Gastrocnemius medialis (tissue), 4 donors: Measurements from ENCODE around the gene ATG4D. TPM values are rescaled to one million over a fixed set of nuclear protein-coding genes. Genes with fewer than 3 reads are reported as not detected.

Experiments
- ATAC-seq, 2 donors: fragments of 150-250 bp; one replicate each; pipeline ENCODE4 v1.9.1; 2016
- DNase-seq, 2 donors: peaks; one replicate each; pipeline ENCODE4 v3.0.0-alpha.2; 2019
- H3K27ac ChIP-seq, 4 donors: fragments of 200-600 bp; sonication (generic); 1 replicate in 1 of 4; 2 replicates in 3 of 4; pipeline ENCODE4 v1.5.1; 2016 to 2018; ENCODE audit warnings: mild to moderate bottlenecking in 2 of 4, moderate library complexity in 1 of 4
- H3K27me3 ChIP-seq, 3 donors: fragments of 200-600 bp; sonication (generic) in 2 of 3; 1 replicate in 1 of 3; 2 replicates in 2 of 3; pipeline versions ENCODE4 v1.5.1 to v1.6.0; 2016 to 2019; ENCODE audit warnings: mild to moderate bottlenecking in 1 of 3, moderate library complexity in 1 of 3
- H3K36me3 ChIP-seq, 2 donors: fragments of 200-600 bp; sonication (generic) in 1 of 2; one replicate each; pipeline ENCODE4 v1.5.1; 2017 to 2018
- H3K4me1 ChIP-seq, 2 donors: fragments of 200-600 bp; sonication (generic) in 1 of 2; one replicate each; pipeline ENCODE4 v1.5.1; 2016 to 2017; ENCODE audit warnings: mild to moderate bottlenecking in 2 of 2
- H3K4me3 ChIP-seq, 4 donors: fragments of 200-600 bp; sonication (generic) in 3 of 4; 1 replicate in 1 of 4; 2 replicates in 3 of 4; pipeline ENCODE4 v1.5.1; 2016 to 2019; ENCODE audit warnings: mild to moderate bottlenecking in 2 of 4
- H3K9me3 ChIP-seq, 3 donors: fragments of 200-600 bp; sonication (generic) in 2 of 3; 1 replicate in 1 of 3; 2 replicates in 2 of 3; pipeline ENCODE4 v1.5.1; 2016 to 2019
- POLR2A ChIP-seq, 2 donors: fragments of 450-650 bp; IDR thresholded peaks; one replicate each; pipeline ENCODE4 v1.6.1; 2017; ENCODE audit warnings: antibody characterized with exemption in 2 of 2, mild to moderate bottlenecking in 2 of 2, moderate library complexity in 2 of 2
- in situ Hi-C, 4 donors: fragments of 200-750 bp; cut with MboI; loops; one replicate each; pipeline versions ENCODE4 v1.15.0 to v1.8.0; 2017; ENCODE audit warnings: low sequenced_read_pairs in 4 of 4
- intact Hi-C: fragments of 100-400 bp; cut with DNase I; formaldehyde crosslinking; loops from one replicate; pipeline ENCODE4 v1.15.1; 2023; ENCODE audit warnings: low total_unique reads
- total RNA-seq, 4 donors: library from RNA; depleted of rRNA; stranded (reverse); fragments of >200 nt; gene quantifications; one replicate each; pipeline versions ENCODE4 v1.1.0 to v1.2.3, GENCODE V29; 2016
- TF ChIP-seq, protein P1 (sequence below), 5 experiments: fragments of 450-650 bp in 3 of 5; fragments of 200-600 bp in 2 of 5; sonication (generic) in 2 of 5; IDR thresholded peaks in 4 of 5; conservative IDR thresholded peaks in 1 of 5; 1 replicate in 4 of 5; 2 replicates in 1 of 5; pipeline ENCODE4 v1.5.1; 2016 to 2019; ENCODE audit warnings: antibody characterized with exemption in 5 of 5, mild to moderate bottlenecking in 3 of 5, moderate library complexity in 3 of 5

Gene ATG4D
- total RNA-seq, 4 donors from 2014 or later: 67.6 to 127 (median 96.0) TPM

DNA sequence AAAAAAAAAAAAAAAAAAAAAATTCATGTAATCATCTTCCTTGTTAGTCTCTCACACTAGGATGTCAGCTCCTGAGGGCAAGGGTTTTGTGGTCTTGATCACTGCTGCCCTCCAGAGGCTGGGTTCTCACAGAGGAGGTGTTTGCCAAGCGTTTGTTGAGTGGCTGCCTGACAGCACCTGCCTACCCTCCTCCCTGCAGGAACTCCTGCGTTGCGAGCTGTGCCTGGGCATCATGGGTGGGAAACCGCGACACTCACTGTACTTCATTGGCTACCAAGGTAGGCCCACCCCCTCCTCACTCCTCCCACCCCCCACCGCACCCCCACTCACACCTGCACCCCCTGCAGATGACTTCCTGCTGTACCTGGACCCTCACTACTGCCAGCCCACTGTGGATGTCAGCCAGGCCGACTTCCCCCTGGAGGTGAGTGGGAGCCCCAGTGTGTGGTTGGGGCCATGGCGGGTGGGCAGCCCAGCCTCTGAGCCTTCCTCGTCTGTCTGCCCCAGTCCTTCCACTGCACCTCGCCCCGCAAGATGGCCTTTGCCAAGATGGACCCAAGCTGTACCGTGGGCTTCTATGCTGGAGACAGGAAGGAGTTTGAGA, 8.1 kb downstream of the ATG4D start:
- H3K27ac ChIP-seq: no peak overlapping the region
- peaks cover 0 to 84% of the 10 kb centered on the region in 2 donors for H3K36me3 ChIP-seq
- no peak overlapping the region for H3K4me3 ChIP-seq
- no peaks in the 10 kb centered on the region for H3K27me3 ChIP-seq
- TF ChIP-seq, protein P1, sequence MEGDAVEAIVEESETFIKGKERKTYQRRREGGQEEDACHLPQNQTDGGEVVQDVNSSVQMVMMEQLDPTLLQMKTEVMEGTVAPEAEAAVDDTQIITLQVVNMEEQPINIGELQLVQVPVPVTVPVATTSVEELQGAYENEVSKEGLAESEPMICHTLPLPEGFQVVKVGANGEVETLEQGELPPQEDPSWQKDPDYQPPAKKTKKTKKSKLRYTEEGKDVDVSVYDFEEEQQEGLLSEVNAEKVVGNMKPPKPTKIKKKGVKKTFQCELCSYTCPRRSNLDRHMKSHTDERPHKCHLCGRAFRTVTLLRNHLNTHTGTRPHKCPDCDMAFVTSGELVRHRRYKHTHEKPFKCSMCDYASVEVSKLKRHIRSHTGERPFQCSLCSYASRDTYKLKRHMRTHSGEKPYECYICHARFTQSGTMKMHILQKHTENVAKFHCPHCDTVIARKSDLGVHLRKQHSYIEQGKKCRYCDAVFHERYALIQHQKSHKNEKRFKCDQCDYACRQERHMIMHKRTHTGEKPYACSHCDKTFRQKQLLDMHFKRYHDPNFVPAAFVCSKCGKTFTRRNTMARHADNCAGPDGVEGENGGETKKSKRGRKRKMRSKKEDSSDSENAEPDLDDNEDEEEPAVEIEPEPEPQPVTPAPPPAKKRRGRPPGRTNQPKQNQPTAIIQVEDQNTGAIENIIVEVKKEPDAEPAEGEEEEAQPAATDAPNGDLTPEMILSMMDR (IDR thresholded peaks at IDR 0.05 in 4 of 5, conservative IDR thresholded peaks at IDR 0.05 in 1 of 5): no peak
- no peak for TF ChIP-seq POLR2A (IDR thresholded peaks at IDR 0.05)
- H3K4me1 ChIP-seq: no peaks in the 10 kb centered on the region
- H3K9me3 ChIP-seq: no peaks in the 10 kb centered on the region
- intact Hi-C loops (no loop called here), in situ Hi-C loops (loop anchor here in 1 of 4 donors (25.0 kb wide), 1 partner anchor 139 kb away; the partner anchor contains the start of genes CDC37 and PDE4A)
- ATAC-seq (no peak), DNase-seq (no peak)

- Histone ChIP-seq H3K4me1 (no peaks in the 10 kb centered on the region), H3K27ac (no peak overlapping the region), H3K9me3 (no peaks in the 10 kb centered on the region), H3K27me3 (no peaks in the 10 kb centered on the region), H3K4me3 (no peak overlapping the region), H3K36me3 (peaks cover 0 to 84% of the 10 kb centered on the region in 2 donors)
- no peak for DNase-seq
- intact Hi-C loops: no loop called here
- ATAC-seq: peak in 1 of 2 donors; percentile 28
- in situ Hi-C loops: loop anchor here in 1 of 4 donors (25.0 kb wide), 1 partner anchor 140 kb away; the partner anchor contains the start of genes CDC37 and PDE4A
- TF ChIP-seq, protein P1 (IDR thresholded peaks at IDR 0.05 in 4 of 5, conservative IDR thresholded peaks at IDR 0.05 in 1 of 5): no peak
- TF ChIP-seq POLR2A (IDR thresholded peaks at IDR 0.05): no peak
Measured at GRCh38 chr19:10552510-10553053, 8.9 kb downstream of the ATG4D start.

- DNase-seq (no peak), ATAC-seq (no peak)
- peaks cover 0 to 87% of the 10 kb centered on the region in 2 donors for H3K36me3 ChIP-seq
- H3K27me3 ChIP-seq: no peaks in the 10 kb centered on the region
- no peak overlapping the region for H3K27ac ChIP-seq
- H3K9me3 ChIP-seq: no peaks in the 10 kb centered on the region
- in situ Hi-C loops (loop anchor here in 1 of 4 donors (25.0 kb wide), 1 partner anchor 141 kb away; the partner anchor contains the start of genes CDC37 and PDE4A), intact Hi-C loops (no loop called here)
- H3K4me3 ChIP-seq: no peak overlapping the region
- TF ChIP-seq, protein P1 (IDR thresholded peaks at IDR 0.05 in 4 of 5, conservative IDR thresholded peaks at IDR 0.05 in 1 of 5): no peak
- TF ChIP-seq POLR2A (IDR thresholded peaks at IDR 0.05): no peak
- no peaks in the 10 kb centered on the region for H3K4me1 ChIP-seq
Measured at GRCh38 chr19:10553087-10553667, 9.5 kb downstream of the ATG4D start.

GRCh38 chr19:10553943-10554381, 10.3 kb downstream of the ATG4D start:
- Histone ChIP-seq H3K27me3 (no peaks in the 10 kb centered on the region), H3K36me3 (peaks cover 0 to 87% of the 10 kb centered on the region in 2 donors), H3K4me3 (no peak overlapping the region), H3K9me3 (no peaks in the 10 kb centered on the region), H3K27ac (no peak overlapping the region), H3K4me1 (no peaks in the 10 kb centered on the region)
- ATAC-seq (no peak), DNase-seq (no peak)
- intact Hi-C loops: no loop called here
- TF ChIP-seq, protein P1 (IDR thresholded peaks at IDR 0.05 in 4 of 5, conservative IDR thresholded peaks at IDR 0.05 in 1 of 5): no peak
- TF ChIP-seq POLR2A (IDR thresholded peaks at IDR 0.05): no peak
- in situ Hi-C loops: loop anchor here in 1 of 4 donors (25.0 kb wide), 1 partner anchor 142 kb away; the partner anchor contains the start of genes CDC37 and PDE4A
